Astrocyte (in vitro differentiated cells and primary cell): ENCODE results near the gene GFRA1. TPM values are rescaled to one million over a fixed set of nuclear protein-coding genes. Genes with fewer than 3 reads are reported as not detected.

Experiments
- DNase-seq: peaks from one replicate; pipeline ENCODE4 v3.0.0-alpha.2; 2010; ENCODE audit warnings: low read depth
- FAIRE-seq: peaks from 2 replicates; lab custom pipeline; 2011; peaks lifted over from hg19 to GRCh38; lab: Jason Lieb, UNC
- H2AFZ ChIP-seq: 2 replicates; pipeline ENCODE4 v1.6.0; 2012; ENCODE audit warnings: low read depth, low read length, inconsistent platforms
- H3K27ac ChIP-seq: 2 replicates; pipeline ENCODE4 v1.5.1; 2011; ENCODE audit warnings: low read depth, low read length, inconsistent platforms
- H3K27me3 ChIP-seq: 2 replicates; pipeline ENCODE4 v1.6.0; 2011; ENCODE audit warnings: low read length, inconsistent platforms; ENCODE audit not compliant: insufficient read depth
- H3K36me3 ChIP-seq: 2 replicates; pipeline ENCODE4 v1.5.1; 2011; ENCODE audit warnings: low read length, inconsistent platforms; ENCODE audit not compliant: insufficient read depth
- H3K4me1 ChIP-seq: 2 replicates; pipeline ENCODE4 v1.5.1; 2011; ENCODE audit warnings: low read length, inconsistent platforms; ENCODE audit not compliant: insufficient read depth
- H3K4me2 ChIP-seq: 2 replicates; pipeline ENCODE4 v1.6.0; 2012; ENCODE audit warnings: low read length, inconsistent platforms
- H3K4me3 ChIP-seq: 2 replicates; pipeline ENCODE4 v1.5.1; 2011; ENCODE audit warnings: low read depth, mild to moderate bottlenecking, low read length, inconsistent platforms; ENCODE audit not compliant: insufficient read depth
- H3K79me2 ChIP-seq: 2 replicates; pipeline ENCODE4 v1.6.0; 2012; ENCODE audit warnings: mild to moderate bottlenecking, low read length, inconsistent platforms; ENCODE audit not compliant: insufficient read depth
- H3K9ac ChIP-seq: 2 replicates; pipeline ENCODE4 v1.6.0; 2012; ENCODE audit warnings: mild to moderate bottlenecking, low read length, inconsistent platforms
- H3K9me3 ChIP-seq: 2 replicates; pipeline ENCODE4 v1.5.1; 2012; ENCODE audit warnings: low read depth, mild to moderate bottlenecking, low read length, inconsistent platforms; ENCODE audit not compliant: insufficient read depth
- H4K20me1 ChIP-seq: 2 replicates; pipeline ENCODE4 v1.6.0; 2012; ENCODE audit warnings: low read length, inconsistent platforms; ENCODE audit not compliant: insufficient read depth
- H3K27ac Mint-ChIP-seq: one replicate; pipeline ENCODE4 v1.8.0; 2021; ENCODE audit warnings: mild to moderate bottlenecking, mixed read lengths; ENCODE audit not compliant: unreplicated experiment
- H3K27me3 Mint-ChIP-seq: one replicate; pipeline ENCODE4 v1.8.0; 2021; ENCODE audit warnings: low read depth, mixed read lengths; ENCODE audit not compliant: unreplicated experiment
- H3K36me3 Mint-ChIP-seq: one replicate; pipeline ENCODE4 v1.8.0; 2021; ENCODE audit warnings: low read depth, mixed read lengths; ENCODE audit not compliant: unreplicated experiment
- H3K4me1 Mint-ChIP-seq: one replicate; pipeline ENCODE4 v1.8.0; 2021; ENCODE audit warnings: low read depth, mixed read lengths; ENCODE audit not compliant: unreplicated experiment
- H3K4me3 Mint-ChIP-seq: one replicate; pipeline ENCODE4 v1.8.0; 2021; ENCODE audit warnings: mild to moderate bottlenecking, moderate library complexity, mixed read lengths; ENCODE audit not compliant: unreplicated experiment
- H3K9me3 Mint-ChIP-seq: one replicate; pipeline ENCODE4 v1.8.0; 2021; ENCODE audit warnings: mild to moderate bottlenecking, mixed read lengths; ENCODE audit not compliant: unreplicated experiment
- CTCF ChIP-seq: IDR thresholded peaks from 2 replicates; pipeline ENCODE4 v1.5.1; 2011; ENCODE audit warnings: low read depth, mild to moderate bottlenecking, inconsistent platforms, low read length, moderate library complexity; ENCODE audit not compliant: insufficient read depth
- EZH2 ChIP-seq: IDR thresholded peaks from 2 replicates; pipeline ENCODE4 v1.6.1; 2012; ENCODE audit warnings: mild to moderate bottlenecking, low read length, inconsistent platforms; ENCODE audit not compliant: insufficient read depth
- total RNA-seq: library from RNA; stranded (reverse); gene quantifications from 2 replicates; pipeline ENCODE4 v1.2.1, GENCODE V29; 2021

GFRA1 gene
- total RNA-seq, 1 donor from 2014 or later = 24.2 TPM

DNA sequence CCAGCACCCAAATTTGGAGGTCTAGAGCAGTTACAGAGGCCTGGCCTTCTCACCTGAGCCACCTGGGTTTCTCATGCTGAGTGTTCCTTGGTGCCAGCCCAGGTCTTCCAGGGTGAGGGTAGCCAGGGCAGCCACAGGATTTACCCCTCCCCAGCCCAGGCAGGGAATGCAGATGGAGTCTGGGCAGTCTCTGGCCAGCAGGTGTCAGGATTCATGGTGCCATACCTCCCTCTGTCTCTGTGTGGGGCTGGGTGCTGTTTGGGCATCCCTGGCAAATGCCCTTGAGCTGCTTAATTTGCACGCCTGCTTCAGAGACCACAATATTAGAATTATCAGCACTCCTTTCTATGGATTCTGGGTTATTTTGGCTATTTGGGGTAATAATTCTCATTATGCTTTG is 246.7 kb downstream of the GFRA1 start:
- peaks cover 19% of the 10 kb centered on the region for H3K27me3 Mint-ChIP-seq
- H3K27ac Mint-ChIP-seq = no peak overlapping the region
- H3K9me3 ChIP-seq = no peaks in the 10 kb centered on the region
- no peak overlapping the region for H2AFZ ChIP-seq
- H3K4me3 ChIP-seq = no peak overlapping the region
- H3K27ac ChIP-seq = no peak overlapping the region
- FAIRE-seq (no peak), DNase-seq (no peak)
- H4K20me1 ChIP-seq = no peaks in the 10 kb centered on the region
- H3K4me1 ChIP-seq = no peaks in the 10 kb centered on the region
- no peak overlapping the region for H3K9ac ChIP-seq
- no peak overlapping the region for H3K4me2 ChIP-seq
- H3K27me3 ChIP-seq = no peaks in the 10 kb centered on the region
- H3K36me3 Mint-ChIP-seq = no peaks in the 10 kb centered on the region
- peaks cover 5% of the 10 kb centered on the region for H3K9me3 Mint-ChIP-seq
- no peaks in the 10 kb centered on the region for H3K79me2 ChIP-seq
- TF ChIP-seq EZH2 (no peak), CTCF (no peak)
- H3K4me1 Mint-ChIP-seq = no peaks in the 10 kb centered on the region
- no peak overlapping the region for H3K4me3 Mint-ChIP-seq
- H3K36me3 ChIP-seq = no peaks in the 10 kb centered on the region

- peaks cover 10% of the 10 kb centered on the region for H3K27me3 Mint-ChIP-seq
- H3K4me3 Mint-ChIP-seq = no peak overlapping the region
- H3K9me3 Mint-ChIP-seq = peaks cover 11% of the 10 kb centered on the region
- Histone ChIP-seq H3K27ac (no peak overlapping the region), H3K4me2 (no peak overlapping the region), H3K27me3 (no peaks in the 10 kb centered on the region), H4K20me1 (no peaks in the 10 kb centered on the region), H2AFZ (no peak overlapping the region), H3K9me3 (no peaks in the 10 kb centered on the region), H3K4me3 (no peak overlapping the region), H3K9ac (no peak overlapping the region), H3K79me2 (no peaks in the 10 kb centered on the region), H3K4me1 (no peaks in the 10 kb centered on the region), H3K36me3 (no peaks in the 10 kb centered on the region)
- peaks cover 2% of the 10 kb centered on the region for H3K36me3 Mint-ChIP-seq
- no peak for TF ChIP-seq CTCF
- TF ChIP-seq EZH2 = no peak
- H3K4me1 Mint-ChIP-seq = no peaks in the 10 kb centered on the region
- no peak overlapping the region for H3K27ac Mint-ChIP-seq
- FAIRE-seq (no peak), DNase-seq (no peak)
Observed at GRCh38 chr10:116024271-116024878, 248.6 kb downstream of the GFRA1 start.

DNA sequence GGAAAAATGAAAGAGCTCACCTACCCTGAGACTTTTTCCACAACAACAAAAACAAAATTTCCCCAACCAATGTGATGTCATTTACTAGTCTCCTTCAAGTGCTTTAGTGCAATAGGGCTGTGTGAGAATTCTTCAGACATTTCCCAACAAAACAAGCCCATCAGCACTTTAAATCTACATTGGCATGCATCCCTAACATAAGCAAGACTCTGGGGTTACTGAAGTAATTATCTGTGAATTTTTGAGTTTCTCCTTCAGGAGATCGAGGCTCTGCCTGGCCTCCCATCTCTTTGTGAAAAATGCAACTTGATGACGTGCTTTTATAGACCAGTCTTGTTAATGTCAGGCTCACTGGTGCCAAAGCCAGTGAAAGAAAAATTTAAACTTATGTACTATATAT is 255.6 kb downstream of the GFRA1 start:
- Mint-ChIP-seq H3K27ac (no peak overlapping the region), H3K9me3 (peaks cover 10% of the 10 kb centered on the region), H3K4me3 (no peak overlapping the region), H3K27me3 (peaks cover 4% of the 10 kb centered on the region), H3K36me3 (peaks cover 2% of the 10 kb centered on the region), H3K4me1 (peaks cover 2% of the 10 kb centered on the region)
- H3K4me2 ChIP-seq = no peak overlapping the region
- H3K4me1 ChIP-seq = no peaks in the 10 kb centered on the region
- no peaks in the 10 kb centered on the region for H3K9me3 ChIP-seq
- no peak for DNase-seq
- H2AFZ ChIP-seq = no peak overlapping the region
- no peak for TF ChIP-seq CTCF
- TF ChIP-seq EZH2 = no peak
- no peaks in the 10 kb centered on the region for H3K27me3 ChIP-seq
- H3K27ac ChIP-seq = no peak overlapping the region
- H3K9ac ChIP-seq = no peak overlapping the region
- no peak overlapping the region for H3K4me3 ChIP-seq
- FAIRE-seq = no peak
- no peaks in the 10 kb centered on the region for H4K20me1 ChIP-seq
- H3K79me2 ChIP-seq = no peaks in the 10 kb centered on the region
- H3K36me3 ChIP-seq = no peaks in the 10 kb centered on the region
